ENCODE measurements around the gene PHEX.

PHEX gene

GRCh38 chrX:22110729-22111494 is 78.8 kb downstream of the PHEX start:
- Histone ChIP-seq H3K9ac (ENCODE audit: low read length) (no peak overlapping the region), H3K4me3 (ENCODE audit: insufficient read depth in 1 of 2, low read depth in 1 of 2, low read length in 2 of 2) (no peak overlapping the region), H3K9me3 (ENCODE audit: control insufficient read depth, low read length) (no peaks in the 10 kb centered on the region), H2BK12ac (ENCODE audit: low read length in 2 of 2) (no peak overlapping the region), H2BK5ac (ENCODE audit: low read depth, low read length, poor library complexity, severe bottlenecking) (peak overlapping the region; percentile 57), H3K79me1 (replicated peaks; ENCODE audit: low read length, poor library complexity, severe bottlenecking) (no peaks in the 10 kb centered on the region), H3K18ac (ENCODE audit: low read depth in 1 of 2, low read length in 2 of 2) (no peak overlapping the region), H3K27ac (ENCODE audit: low read length, poor library complexity, severe bottlenecking) (peak overlapping the region; percentile 89), H3K4me1 (ENCODE audit: control insufficient read depth, insufficient read depth, low read depth, low read length) (peaks cover 2% of the 10 kb centered on the region), H2BK15ac (ENCODE audit: low read depth, poor library complexity, severe bottlenecking) (no peak overlapping the region), H4K91ac (ENCODE audit: low read length) (no peak overlapping the region), H3K27me3 (ENCODE audit: control insufficient read depth in 1 of 2, insufficient read depth in 1 of 2, low read length in 2 of 2) (peaks cover 0 to 5% of the 10 kb centered on the region in 2 experiments), H2AK5ac (ENCODE audit: low read length, severe bottlenecking) (no peak overlapping the region), H3K14ac (ENCODE audit: low read length in 2 of 2) (no peak overlapping the region), H2BK120ac (ENCODE audit: low read depth, low read length) (no peak overlapping the region), H2AFZ (ENCODE audit: low read depth, low read length) (no peak overlapping the region), H3K23ac (ENCODE audit: low read length in 2 of 2) (no peak overlapping the region), H3K4ac (ENCODE audit: low read depth in 1 of 2, low read length in 2 of 2) (no peak overlapping the region), H3K4me2 (ENCODE audit: low read length, poor library complexity, severe bottlenecking) (peak overlapping the region; percentile 29), H4K8ac (ENCODE audit: low read length) (no peak overlapping the region), H3K36me3 (ENCODE audit: control insufficient read depth in 1 of 2, insufficient read depth in 2 of 2, low read depth in 1 of 2, low read length in 2 of 2) (no peaks in the 10 kb centered on the region)
- WGBS = 98% methylated on average over 5 of the region's 6 CpGs
- DNase-seq = no peak

- Histone ChIP-seq H3K27ac (ENCODE audit: low read length, poor library complexity, severe bottlenecking) (peak overlapping the region; percentile 43), H3K4me3 (ENCODE audit: insufficient read depth in 1 of 2, low read depth in 1 of 2, low read length in 2 of 2) (no peak overlapping the region), H2AFZ (ENCODE audit: low read depth, low read length) (no peak overlapping the region), H2BK12ac (ENCODE audit: low read length in 2 of 2) (no peak overlapping the region), H3K18ac (ENCODE audit: low read depth in 1 of 2, low read length in 2 of 2) (no peak overlapping the region), H2BK5ac (ENCODE audit: low read depth, low read length, poor library complexity, severe bottlenecking) (no peak overlapping the region), H2BK15ac (ENCODE audit: low read depth, poor library complexity, severe bottlenecking) (no peak overlapping the region), H3K4me1 (ENCODE audit: control insufficient read depth, insufficient read depth, low read depth, low read length) (no peaks in the 10 kb centered on the region), H3K4me2 (ENCODE audit: low read length, poor library complexity, severe bottlenecking) (no peak overlapping the region), H3K9me3 (ENCODE audit: control insufficient read depth, low read length) (no peaks in the 10 kb centered on the region), H3K79me1 (replicated peaks; ENCODE audit: low read length, poor library complexity, severe bottlenecking) (no peaks in the 10 kb centered on the region), H3K14ac (ENCODE audit: low read length in 2 of 2) (no peak overlapping the region), H3K36me3 (ENCODE audit: control insufficient read depth in 1 of 2, insufficient read depth in 2 of 2, low read depth in 1 of 2, low read length in 2 of 2) (no peaks in the 10 kb centered on the region), H3K27me3 (ENCODE audit: control insufficient read depth in 1 of 2, insufficient read depth in 1 of 2, low read length in 2 of 2) (peaks cover 0 to 5% of the 10 kb centered on the region in 2 experiments), H4K8ac (ENCODE audit: low read length) (no peak overlapping the region), H3K23ac (ENCODE audit: low read length in 2 of 2) (no peak overlapping the region), H3K4ac (ENCODE audit: low read depth in 1 of 2, low read length in 2 of 2) (no peak overlapping the region), H2AK5ac (ENCODE audit: low read length, severe bottlenecking) (no peak overlapping the region), H3K9ac (ENCODE audit: low read length) (no peak overlapping the region), H2BK120ac (ENCODE audit: low read depth, low read length) (no peak overlapping the region), H4K91ac (ENCODE audit: low read length) (no peak overlapping the region)
- 88% methylated on average over 4 of the region's 7 CpGs for WGBS
- no peak for DNase-seq
Observed at GRCh38 chrX:22116605-22117546, 84.8 kb downstream of the PHEX start.

- DNase-seq = no peak
- Histone ChIP-seq H2BK15ac (ENCODE audit: low read depth, poor library complexity, severe bottlenecking) (no peak overlapping the region), H3K9me3 (ENCODE audit: control insufficient read depth, low read length) (no peaks in the 10 kb centered on the region), H2BK5ac (ENCODE audit: low read depth, low read length, poor library complexity, severe bottlenecking) (no peak overlapping the region), H2AK5ac (ENCODE audit: low read length, severe bottlenecking) (no peak overlapping the region), H3K4me2 (ENCODE audit: low read length, poor library complexity, severe bottlenecking) (no peak overlapping the region), H3K4me1 (ENCODE audit: control insufficient read depth, insufficient read depth, low read depth, low read length) (no peaks in the 10 kb centered on the region), H2AFZ (ENCODE audit: low read depth, low read length) (no peak overlapping the region), H3K14ac (ENCODE audit: low read length in 2 of 2) (no peak overlapping the region), H3K18ac (ENCODE audit: low read depth in 1 of 2, low read length in 2 of 2) (no peak overlapping the region), H2BK12ac (ENCODE audit: low read length in 2 of 2) (no peak overlapping the region), H2BK120ac (ENCODE audit: low read depth, low read length) (no peak overlapping the region), H3K9ac (ENCODE audit: low read length) (no peak overlapping the region), H4K91ac (ENCODE audit: low read length) (no peak overlapping the region), H3K27ac (ENCODE audit: low read length, poor library complexity, severe bottlenecking) (no peak overlapping the region), H3K79me1 (replicated peaks; ENCODE audit: low read length, poor library complexity, severe bottlenecking) (no peaks in the 10 kb centered on the region), H3K23ac (ENCODE audit: low read length in 2 of 2) (no peak overlapping the region), H3K4me3 (ENCODE audit: insufficient read depth in 1 of 2, low read depth in 1 of 2, low read length in 2 of 2) (no peak overlapping the region), H3K4ac (ENCODE audit: low read depth in 1 of 2, low read length in 2 of 2) (no peak overlapping the region), H3K36me3 (ENCODE audit: control insufficient read depth in 1 of 2, insufficient read depth in 2 of 2, low read depth in 1 of 2, low read length in 2 of 2) (no peaks in the 10 kb centered on the region), H4K8ac (ENCODE audit: low read length) (no peak overlapping the region), H3K27me3 (ENCODE audit: control insufficient read depth in 1 of 2, insufficient read depth in 1 of 2, low read length in 2 of 2) (peaks cover 0 to 5% of the 10 kb centered on the region in 2 experiments)
- WGBS = no CpG with 5 or more reads among the region's 2 CpGs
Observed at GRCh38 chrX:22117633-22118032, 85.5 kb downstream of the PHEX start.

GRCh38 chrX:22118161-22118830 is 86.2 kb downstream of the PHEX start:
- Histone ChIP-seq H3K14ac (ENCODE audit: low read length in 2 of 2) (no peak overlapping the region), H3K36me3 (ENCODE audit: control insufficient read depth in 1 of 2, insufficient read depth in 2 of 2, low read depth in 1 of 2, low read length in 2 of 2) (no peaks in the 10 kb centered on the region), H4K91ac (ENCODE audit: low read length) (no peak overlapping the region), H3K9me3 (ENCODE audit: control insufficient read depth, low read length) (no peaks in the 10 kb centered on the region), H3K9ac (ENCODE audit: low read length) (no peak overlapping the region), H2AK5ac (ENCODE audit: low read length, severe bottlenecking) (no peak overlapping the region), H2BK15ac (ENCODE audit: low read depth, poor library complexity, severe bottlenecking) (no peak overlapping the region), H3K4me2 (ENCODE audit: low read length, poor library complexity, severe bottlenecking) (no peak overlapping the region), H3K4me1 (ENCODE audit: control insufficient read depth, insufficient read depth, low read depth, low read length) (no peaks in the 10 kb centered on the region), H3K27ac (ENCODE audit: low read length, poor library complexity, severe bottlenecking) (no peak overlapping the region), H3K4ac (ENCODE audit: low read depth in 1 of 2, low read length in 2 of 2) (no peak overlapping the region), H3K4me3 (ENCODE audit: insufficient read depth in 1 of 2, low read depth in 1 of 2, low read length in 2 of 2) (no peak overlapping the region), H2BK120ac (ENCODE audit: low read depth, low read length) (no peak overlapping the region), H3K23ac (ENCODE audit: low read length in 2 of 2) (no peak overlapping the region), H3K27me3 (ENCODE audit: control insufficient read depth in 1 of 2, insufficient read depth in 1 of 2, low read length in 2 of 2) (peaks cover 0 to 3% of the 10 kb centered on the region in 2 experiments), H2BK12ac (ENCODE audit: low read length in 2 of 2) (no peak overlapping the region), H3K79me1 (replicated peaks; ENCODE audit: low read length, poor library complexity, severe bottlenecking) (no peaks in the 10 kb centered on the region), H2AFZ (ENCODE audit: low read depth, low read length) (no peak overlapping the region), H4K8ac (ENCODE audit: low read length) (no peak overlapping the region), H2BK5ac (ENCODE audit: low read depth, low read length, poor library complexity, severe bottlenecking) (no peak overlapping the region), H3K18ac (ENCODE audit: low read depth in 1 of 2, low read length in 2 of 2) (no peak overlapping the region)
- peak; percentile 53 for DNase-seq
- WGBS = 41% methylated on average over 5 of the region's 10 CpGs
